Hematopoietic multipotent progenitor cell treated with erythropoietin and hydrocortisone succinate and interleukin-3 and kit ligand, for 17 days (in vitro differentiated cells): ENCODE measurements around the gene SLC17A5.
"Not testable (repeated sequence)": the region's sequence is repeated elsewhere in the genome, so short reads cannot be mapped to it uniquely, and the experiment has no call there.

Experiments used
- DNase-seq: peaks from one replicate; pipeline ENCODE4 v3.0.0-alpha.2; 2015; ENCODE audit warnings: low spot score

The SLC17A5 gene

DNA sequence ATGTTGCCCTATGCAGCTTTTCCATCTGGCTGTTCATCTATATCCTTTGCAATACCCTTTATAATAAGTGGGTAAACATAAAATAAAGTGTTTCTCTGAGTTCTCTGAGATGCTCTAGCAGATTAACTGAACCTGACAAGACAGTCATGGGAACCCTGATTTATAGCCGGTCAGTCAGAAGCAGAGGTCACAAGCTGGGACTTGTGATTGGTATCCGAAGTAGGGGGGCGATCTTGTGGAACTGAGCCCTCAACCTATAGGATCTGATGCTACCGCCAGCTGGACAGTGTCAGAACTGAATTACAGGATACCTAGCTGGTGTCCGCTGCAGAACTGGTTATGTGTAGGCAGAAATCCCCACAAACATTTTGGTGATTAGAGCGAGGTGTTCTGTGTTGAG is 39.0 kb downstream of the SLC17A5 start:
- no peak for DNase-seq

DNA sequence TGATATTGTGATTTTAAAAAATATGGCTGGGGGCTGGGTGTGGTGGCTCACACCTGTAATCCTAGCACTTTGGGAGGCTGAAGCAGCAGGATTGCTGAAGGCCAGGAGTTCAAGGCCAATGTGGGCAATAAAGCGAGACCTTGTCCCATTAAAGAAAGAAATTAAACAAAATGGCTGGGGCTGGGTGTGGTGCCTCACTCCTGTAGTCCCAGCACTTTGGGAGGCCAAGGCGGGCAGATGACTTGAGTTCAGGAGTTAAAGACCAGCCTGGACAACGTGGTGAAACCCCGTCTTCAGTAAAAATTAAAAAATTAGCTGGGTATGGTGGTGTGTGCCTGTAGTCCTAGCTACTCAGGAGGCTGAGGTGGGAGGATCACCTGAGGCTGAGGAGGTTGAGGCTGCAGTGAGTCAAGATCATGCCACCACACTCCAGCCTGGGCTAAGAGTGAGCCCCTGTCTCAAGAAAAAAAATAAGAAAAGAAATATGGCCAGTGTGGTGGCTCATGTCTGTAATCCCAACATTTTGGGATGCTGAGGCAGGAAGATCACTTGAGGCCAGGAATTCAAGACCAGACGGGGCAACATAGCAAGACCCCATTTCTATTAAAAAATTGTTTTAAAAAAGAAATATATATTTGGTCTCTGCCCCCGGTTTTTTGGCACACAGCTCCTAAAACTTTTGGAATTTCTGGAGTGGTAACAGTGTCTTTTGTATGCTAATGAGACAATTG is 39.8 kb downstream of the SLC17A5 start:
- no peak for DNase-seq

DNA sequence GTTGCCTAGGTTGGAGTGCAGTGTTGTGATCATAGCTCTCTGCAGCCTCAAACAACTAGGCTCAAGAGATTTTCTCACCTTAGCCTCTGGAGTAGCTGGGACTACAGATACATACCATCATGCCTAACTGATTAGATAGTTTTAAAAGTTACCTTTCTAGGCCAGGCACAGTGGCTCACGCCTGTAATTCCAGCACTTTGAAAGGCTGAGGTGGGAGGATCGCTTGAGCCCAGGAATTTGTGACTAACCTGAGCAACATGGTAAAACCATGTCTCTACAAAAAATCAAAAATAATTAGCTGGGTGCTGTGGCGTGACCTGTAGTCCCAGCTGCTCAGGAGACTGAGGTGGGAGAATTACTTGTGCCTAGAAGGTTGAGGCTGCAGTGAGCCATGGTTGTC is 41.2 kb downstream of the SLC17A5 start:
- no peak for DNase-seq

DNA sequence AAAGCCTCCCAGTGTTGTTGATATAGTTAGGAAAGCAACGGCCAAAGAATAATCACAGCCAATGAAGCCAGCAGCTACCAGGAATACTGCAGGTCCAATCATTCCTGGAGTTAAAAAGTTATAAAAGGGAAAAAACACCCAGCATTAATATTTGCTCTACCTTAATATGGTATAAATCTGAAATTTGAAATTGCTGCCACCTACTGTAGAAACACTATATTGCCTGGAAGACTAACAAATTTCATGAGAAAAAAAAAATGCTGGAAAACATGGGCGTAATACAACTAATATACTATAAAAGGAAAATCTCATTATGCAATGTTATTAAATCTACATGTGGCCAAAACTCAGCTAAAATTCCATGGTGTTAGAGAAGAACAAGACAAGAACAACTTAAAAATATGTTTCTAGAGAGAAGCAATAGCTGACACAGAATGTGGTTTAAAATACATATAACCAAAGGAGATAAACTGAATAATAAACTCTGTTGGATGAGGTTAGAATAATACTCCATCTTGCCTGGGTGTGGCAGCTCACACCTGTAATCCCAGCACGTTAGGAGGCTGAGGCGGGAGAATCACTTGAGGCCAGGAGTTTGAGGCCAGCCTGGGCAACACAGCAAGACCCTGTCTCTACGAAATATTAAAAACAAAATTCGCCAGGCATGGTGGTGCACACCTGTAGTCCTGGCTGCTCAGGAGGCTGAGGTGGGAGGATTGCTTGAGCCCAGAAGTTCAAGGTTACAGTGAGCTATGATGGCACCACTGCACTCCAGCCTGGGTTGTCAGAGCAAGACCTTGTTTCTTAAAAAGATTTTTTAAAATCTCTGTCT is 43.1 kb downstream of the SLC17A5 start:
- DNase-seq: peak; percentile 74

DNA sequence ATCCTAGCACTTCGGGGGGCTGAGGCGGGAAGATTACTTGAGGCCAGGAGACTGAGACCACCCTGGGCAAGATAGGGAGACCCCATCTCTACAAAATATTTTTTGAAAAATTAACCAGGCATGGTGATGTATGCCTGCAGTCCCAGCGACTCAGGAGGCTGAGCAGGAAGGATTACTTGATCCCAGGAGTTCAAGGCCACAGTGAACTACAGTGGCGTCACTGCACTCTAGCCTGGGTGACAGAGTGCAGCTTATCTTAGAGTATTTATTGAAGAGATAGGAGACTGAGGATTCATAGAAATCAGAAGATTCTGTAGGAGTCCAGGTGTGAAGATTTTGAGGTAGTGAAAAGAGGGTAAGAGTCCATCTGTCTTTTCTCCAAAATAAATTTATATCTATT is 45.0 kb downstream of the SLC17A5 start:
- DNase-seq: no peak

DNA sequence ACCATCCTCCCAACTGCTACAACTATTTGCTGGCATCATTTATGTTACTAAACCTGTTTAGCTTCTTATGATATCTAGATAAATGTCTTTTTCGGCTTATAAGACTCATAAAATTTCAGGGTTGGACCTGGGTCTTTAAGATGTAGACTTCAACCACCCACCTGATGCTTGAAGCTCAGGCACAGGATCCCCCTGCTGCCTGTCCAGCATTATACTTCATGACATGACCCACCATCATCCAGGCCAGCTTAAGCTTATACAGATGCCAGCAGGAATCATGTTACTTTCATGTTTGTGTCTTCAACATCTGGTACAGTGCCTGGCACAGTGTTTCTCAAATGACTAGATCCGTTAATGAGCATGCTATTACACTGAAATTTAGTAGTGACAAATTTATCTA is 47.4 kb downstream of the SLC17A5 start:
- no peak for DNase-seq

DNA sequence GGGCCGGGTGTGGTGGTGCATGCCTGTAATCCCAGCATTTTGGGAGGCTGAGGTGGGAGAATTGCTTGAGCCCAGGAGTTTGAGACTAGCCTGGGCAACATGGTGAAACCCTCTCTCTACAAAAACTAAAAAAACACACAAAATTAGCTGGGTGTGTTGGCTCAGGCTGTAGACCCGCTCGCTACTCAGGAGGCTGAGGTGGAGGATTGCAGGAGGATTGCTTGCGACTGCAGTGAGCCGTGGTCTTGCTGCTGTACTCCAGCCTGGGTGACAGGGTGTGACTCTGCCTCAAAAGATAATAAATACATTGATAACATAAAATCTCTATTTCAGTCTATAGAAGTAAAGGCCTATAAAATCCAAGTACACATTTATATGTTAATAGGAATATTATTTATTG is 49.3 kb downstream of the SLC17A5 start:
- no peak for DNase-seq

DNA sequence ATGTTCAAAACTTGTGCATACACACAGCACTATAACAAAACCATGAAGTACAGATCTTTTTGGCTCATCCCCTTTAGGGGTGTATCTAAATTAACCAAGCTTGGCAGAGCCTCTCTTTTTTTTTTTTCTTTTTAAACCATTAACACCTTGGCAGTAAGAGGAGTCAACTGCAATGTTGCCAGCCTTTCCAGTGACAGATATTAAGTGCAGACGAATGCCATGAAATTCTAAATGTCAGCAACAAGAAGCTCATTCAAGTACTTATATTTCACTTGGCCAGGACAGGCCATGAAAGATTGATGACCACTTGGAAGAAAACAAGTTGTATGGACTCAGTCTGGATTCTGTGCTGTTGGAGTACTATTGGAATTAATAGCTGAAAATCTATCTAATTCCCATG is 49.8 kb downstream of the SLC17A5 start:
- DNase-seq: no peak

DNA sequence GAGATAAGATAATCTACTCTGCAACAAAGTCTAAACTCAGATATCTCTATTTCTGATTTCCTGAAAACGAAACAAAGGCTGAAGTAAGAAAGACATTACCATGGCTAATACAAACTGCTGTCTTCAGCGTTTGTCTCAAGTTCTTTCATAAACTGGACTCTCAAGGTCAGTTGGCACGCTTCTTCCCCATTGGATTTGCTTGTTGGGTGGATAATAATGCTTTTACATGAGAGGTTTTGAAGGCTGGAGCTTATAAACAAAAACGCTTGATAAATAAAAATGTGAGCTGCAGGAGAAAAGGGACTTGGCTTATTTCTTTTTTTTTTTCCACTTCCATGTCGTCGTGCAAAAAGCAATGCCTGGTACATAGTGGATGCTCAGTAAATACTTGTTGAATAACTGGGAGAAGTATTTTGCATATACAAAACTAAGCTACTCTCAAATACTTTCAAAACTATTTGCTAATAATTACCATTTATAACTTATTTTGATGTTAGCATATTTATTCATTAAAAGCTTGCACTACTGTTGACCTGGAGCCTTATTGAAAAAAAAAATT is 67.3 kb downstream of the SLC17A5 start:
- DNase-seq: peak; percentile 23

DNA sequence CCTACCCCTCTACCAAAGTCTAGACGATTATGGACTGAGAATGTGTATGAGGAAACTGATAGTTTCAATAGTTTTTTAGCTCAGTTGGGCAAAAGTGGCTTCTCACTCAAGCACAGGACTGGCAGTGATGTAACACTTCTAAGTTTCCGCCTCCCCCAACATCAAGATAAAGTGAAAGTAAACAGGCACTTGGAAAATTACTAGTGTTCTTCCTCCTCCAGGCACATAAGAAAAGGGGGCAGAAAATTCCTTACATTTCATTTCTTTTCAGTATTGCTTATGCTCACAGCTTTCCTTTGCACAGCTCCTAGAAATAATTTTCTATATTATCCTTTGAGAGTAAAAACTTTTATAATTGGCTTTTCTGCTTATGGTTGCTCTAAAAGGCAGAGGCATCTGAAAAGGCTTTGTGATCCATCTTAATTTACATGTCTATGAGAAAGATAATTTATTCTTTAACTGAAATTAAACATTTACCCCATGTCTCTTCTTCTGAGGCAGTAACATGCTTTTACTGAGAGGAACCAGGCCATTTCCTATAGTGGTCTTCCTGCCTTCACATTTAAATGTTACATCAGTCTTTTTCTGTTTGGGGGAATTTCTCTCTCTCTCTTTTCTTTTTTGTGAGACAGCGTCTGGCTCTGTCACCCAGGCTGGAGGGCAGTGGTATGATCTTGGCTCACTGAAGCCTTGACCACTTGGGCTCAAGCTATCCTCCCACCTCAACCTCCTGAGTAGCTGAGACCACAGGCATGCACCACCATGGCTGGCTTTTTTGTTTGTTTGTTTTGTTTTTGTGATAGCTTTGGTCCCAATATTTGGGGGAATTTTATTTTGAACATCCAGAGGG is 68.0 kb downstream of the SLC17A5 start:
- peak; percentile 77 for DNase-seq

DNA sequence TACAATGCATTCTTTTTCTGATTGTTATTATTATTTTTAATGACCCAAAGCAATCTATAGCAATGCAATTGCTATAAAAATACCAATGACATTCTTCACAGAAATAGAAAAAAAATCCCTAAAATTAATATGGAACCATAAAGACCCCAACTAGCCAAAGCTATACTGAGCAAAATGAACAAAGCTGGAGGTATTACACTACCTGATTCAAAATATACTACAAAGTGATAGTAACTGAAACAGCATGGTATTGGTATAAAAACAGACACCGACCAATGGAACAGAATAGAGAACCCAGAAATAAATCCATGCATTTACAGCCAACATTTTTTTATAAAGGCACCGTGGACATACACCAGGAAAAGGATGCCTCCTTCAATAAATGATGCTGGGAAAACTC is 72.5 kb downstream of the SLC17A5 start:
- DNase-seq: no peak

DNA sequence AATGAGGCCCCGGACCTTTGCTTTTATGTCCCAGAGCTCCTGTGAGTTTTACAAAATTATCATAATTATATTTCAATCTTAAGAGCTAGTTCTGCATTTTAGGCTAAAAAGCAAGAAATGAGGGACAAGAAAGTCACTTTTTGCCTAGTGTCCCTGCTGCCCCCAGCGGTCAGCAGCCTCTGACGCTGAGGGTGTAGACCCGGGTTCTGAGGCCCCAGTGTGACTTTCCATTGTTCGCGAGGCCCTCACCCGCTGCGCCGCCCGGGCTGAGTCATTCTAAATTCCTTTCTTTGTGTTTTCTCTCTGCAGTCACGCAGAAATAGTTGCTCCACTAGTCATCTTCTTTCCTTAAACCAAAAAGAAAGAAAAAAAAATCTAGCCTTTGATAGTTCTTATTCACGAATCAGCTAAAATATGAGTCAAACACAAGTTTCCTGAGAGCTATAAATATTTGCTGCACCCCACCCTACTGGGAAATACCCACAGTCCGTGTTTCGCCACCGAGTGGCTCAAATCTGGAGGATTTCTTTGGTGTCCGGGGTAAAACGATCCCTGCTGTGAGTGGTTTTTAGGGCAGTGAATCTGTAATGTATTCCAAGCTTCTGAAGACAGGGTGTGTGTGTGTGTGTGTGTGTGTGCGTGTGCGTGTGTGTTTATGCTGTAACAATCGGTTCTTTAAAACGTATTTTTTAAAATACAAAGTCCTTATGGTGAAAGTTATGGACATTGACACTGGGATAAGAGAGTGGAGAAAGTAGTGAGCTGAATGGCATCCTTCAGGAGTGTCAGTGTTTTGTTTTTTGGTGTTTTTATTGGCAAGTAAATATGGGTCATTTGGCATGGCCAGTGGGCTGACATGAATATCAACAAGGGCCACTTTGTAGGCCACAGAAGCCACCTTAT is 73.3 kb downstream of the SLC17A5 start:
- peak; percentile 24 for DNase-seq

DNA sequence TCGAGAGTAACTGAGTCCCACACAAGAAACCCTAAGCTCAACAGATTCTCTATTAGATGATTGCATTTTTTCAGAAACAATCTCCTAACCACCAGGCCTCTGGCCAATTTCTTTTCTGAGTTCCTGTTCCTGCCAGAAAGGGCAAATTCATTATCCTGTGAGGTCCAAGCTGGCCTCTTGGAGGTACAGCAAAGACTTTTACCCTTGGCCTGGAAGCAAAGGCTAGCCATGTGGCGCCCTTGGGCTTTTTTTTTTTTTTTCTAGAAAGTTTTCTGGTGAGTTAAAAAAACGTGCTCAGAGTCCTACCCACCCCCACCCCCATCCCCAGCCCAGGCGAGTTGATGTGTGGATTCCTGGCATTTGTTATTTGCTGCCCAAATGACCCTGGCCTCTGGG is 73.9 kb downstream of the SLC17A5 start:
- DNase-seq: no peak

DNA sequence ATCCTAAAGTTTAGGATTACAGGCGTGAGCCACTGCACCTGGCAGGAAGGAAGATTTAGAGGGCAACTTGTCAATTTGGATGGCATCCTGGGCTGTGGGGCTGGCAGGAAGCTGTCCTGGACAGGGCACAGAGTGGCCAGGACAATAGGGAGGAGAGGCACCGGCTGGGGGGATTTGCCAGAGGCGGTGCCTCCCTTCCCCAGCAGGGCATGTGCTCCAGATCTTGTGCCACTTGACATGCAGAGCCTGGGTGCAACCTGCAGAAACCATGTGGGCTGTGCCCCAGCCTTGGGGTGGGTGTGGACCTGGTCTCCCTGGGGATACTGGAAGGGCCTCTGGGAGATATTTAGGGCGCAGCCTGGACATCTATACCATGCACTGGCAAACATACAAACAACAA is 74.4 kb downstream of the SLC17A5 start:
- no peak for DNase-seq

DNA sequence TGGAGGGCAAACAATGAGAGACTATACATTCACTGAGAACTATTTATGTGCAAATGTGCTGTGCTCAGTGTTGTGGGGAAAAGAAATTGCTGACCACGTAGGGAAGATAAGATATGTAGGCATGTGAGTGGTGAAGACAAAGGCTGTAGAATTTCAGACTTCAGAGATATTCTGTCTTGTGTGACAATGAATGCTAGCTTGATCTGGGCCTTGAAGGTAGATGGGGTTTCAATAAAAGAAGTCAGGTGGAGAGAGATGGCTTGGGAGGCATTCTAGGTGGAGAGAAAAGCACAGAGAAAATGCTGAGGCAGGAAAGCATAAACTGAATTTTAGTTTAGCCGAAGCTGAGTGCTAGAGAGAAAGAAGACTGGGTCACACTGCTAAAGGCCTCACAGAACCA is 76.1 kb downstream of the SLC17A5 start:
- DNase-seq: no peak

DNA sequence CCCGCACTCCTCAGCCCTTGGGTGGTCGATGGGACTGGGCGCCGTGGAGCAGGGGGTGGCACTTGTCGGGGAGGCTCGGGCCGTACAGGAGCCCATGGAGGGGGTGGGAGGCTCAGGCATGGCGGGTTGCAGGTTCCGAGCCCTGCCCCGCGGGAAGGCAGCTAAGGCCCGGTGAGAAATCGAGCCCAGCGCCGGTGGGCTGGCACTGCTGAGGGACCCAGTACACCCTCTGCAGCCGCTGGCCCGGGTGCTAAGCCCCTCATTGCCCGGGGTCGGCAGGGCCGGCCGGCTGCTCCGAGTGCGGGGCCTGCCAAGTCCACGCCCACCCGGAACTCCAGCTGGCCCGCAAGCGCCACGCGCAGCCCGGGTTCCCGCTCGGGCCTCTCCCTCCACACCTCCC is 81.3 kb downstream of the SLC17A5 start:
- DNase-seq: not testable (repeated sequence)

DNA sequence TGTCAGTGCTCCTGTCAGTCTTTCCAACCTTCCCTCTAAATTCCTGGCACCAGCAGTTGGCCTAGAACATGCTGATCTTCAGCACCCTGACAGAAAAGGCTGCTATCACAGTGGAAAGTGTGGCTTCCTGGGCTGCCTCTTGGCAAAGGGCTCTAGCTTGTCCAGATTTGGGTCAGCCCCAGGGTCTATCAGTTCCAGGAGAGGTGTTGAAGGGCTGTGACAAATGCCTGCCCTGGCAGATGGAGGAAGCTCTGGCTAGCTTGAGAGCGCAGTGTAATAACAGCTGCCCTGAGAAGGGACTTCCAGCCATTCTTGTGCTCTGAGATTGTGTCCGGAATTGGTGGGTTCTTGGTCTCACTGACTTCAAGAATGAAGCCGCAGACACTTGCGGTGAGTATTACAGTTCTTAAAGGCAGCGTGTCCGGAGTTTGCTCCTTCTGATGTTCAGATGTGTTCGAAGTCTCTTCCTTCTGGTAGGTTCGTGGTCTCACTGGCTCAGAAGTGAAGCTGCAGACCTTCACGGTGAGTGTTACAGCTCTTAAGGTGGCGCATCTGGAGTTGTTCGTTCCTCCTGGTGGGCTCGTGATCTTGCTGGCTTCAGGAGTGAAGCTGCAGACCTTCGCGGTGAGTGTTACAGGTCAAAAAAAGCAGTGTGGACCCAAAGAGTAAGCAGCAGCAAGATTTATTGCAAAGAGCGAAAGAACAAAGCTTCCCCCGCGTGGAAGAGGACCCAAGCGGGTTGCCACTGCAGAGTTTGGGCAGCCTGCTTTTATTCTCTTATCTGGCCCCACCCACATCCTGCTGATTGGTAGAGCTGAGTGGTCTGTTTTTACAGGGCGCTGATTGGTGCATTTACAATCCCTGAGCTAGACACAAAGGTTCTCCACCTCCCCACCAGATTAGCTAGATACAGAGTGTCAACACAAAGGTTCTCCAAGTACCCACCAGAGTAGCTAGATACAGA is 82.3 kb downstream of the SLC17A5 start:
- DNase-seq: not testable (repeated sequence)

DNA sequence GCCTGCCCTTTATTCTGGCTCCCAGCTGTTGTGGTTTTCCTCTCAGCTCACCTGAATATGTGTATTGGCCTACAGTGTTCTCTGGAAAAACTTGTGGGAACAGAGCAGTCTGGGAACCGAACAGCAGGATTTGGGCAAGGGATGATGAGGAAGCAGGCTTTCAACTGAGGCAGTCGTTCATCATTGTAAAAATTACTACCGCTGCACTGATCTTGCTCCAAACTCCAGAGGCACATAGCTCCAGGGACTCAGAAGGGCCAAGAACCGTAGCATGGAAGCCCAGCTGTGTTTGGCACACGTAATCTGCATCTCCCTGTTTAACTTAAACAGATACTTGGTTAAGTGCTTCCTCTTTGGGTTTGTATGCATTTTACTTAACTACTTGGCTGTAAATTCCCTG is 84.7 kb downstream of the SLC17A5 start:
- no peak for DNase-seq

DNA sequence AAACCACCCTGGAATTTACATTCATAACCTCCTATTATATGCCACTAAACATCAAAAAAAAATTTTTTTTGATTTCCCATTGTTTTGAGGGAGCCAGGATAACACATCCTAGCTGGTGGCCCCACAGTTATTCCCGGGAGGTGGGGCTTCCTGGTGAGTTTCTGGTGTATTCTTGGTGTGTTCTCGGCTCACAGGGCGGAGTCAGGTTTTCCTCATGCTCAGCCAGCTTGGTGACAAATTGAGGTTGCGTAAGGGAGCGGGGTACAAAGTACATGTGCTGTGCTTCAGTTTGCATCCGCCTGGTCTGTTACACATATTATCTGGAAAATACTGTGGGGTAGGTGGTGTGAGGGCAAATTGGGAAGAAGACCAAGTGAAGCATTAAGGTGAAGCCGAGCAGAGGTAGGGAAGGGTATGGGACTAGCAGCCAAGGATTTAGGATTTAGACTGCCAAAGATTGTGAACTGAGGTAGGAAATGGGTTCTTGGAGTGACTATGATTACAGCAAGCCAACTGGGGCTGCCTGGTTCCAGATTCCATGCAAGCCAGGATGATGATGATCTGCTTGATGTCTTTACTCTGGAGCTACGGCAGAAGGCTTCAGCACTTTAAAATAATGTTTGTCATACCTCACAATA is 86.7 kb downstream of the SLC17A5 start:
- no peak for DNase-seq

DNA sequence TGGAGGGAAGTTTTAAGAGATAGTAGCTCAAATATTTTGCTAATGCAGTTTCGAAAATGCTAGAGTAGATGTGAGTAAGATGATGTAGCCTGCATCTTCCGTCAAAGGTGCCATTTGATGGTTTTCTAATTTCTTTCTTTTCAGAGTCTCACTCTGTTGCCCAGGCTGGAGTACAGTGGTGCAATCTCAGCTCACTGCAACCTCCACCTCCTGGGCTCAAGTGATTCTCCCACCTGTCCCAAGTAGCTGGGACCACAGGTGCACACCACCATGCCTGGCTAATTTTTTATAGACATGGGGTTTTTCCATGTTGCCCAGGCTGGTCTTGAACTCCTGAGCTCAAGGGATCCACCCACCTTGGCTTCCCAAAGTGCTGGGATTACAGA is 87.3 kb downstream of the SLC17A5 start:
- DNase-seq: not testable (repeated sequence)
